LHCN-M2 (cell line): ENCODE measurements around the gene MYOZ2. TPM values are rescaled to one million over a fixed set of nuclear protein-coding genes. Genes with fewer than 3 reads are reported as not detected.

Experiments used
- DNase-seq: peaks from one replicate; pipeline ENCODE4 v3.0.0-alpha.2; 2012; ENCODE audit warnings: low read depth
- polyA plus RNA-seq: library from polyadenylated mRNA; unstranded; fragments of >200 nt; gene quantifications from one replicate; pipeline ENCODE4 v1.2.1, GENCODE V29; 2012; ENCODE audit warnings: missing spikeins
- total RNA-seq: library from RNA; depleted of rRNA; stranded (reverse); fragments of >200 nt; gene quantifications from 2 replicates; pipeline ENCODE4 v1.2.3, GENCODE V29; 2014; rRNA removed

The MYOZ2 gene
- total RNA-seq, result 0.13 and 0.69 TPM in 2 replicates
- polyA plus RNA-seq, result 1.3 TPM

DNA sequence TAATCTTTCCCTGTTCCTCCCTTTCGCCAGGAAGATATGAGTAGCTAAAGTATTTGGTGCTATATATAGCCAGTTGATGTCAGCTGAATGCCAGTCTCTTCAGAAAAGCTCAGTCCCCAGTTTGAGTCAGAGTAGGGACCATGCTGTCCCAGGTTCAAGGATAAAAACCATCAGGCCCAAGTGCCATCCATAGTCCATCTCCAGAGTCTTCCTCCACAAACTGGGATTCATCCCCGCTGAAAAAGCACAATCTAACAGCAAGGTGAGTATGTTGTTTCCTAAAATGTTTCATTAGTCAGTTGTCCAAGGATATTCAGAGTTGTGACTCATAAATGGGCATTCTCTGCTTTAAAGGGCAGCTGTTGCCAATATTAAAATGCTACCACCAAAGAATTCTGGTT lies at the start of gene MYOZ2:
MYOZ2 (plus strand) TSS at position 112 of the 401 bp plus-strand sequence. CDS start 694 bp downstream, outside the sequence.
- DNase-seq, result peak; percentile 84

DNA sequence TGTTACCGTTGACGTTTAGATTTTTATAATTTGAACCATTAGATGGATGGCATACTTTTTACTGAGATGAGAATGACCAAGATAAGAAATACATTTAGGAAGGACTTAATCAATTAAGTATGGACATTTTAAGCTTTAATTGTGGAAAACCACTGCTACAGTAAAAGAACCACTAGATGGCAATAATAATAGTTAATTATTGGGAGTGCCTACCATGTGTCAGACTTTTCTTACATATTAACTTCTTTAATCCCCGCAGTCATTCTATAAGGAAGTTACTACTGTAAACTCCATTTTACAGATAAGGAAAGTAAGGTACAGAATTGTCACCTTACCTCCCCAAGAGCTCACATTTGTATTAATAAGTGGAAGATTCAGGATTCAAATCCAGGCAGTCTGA lies 48.5 kb upstream of the MYOZ2 start:
- DNase-seq, result no peak

DNA sequence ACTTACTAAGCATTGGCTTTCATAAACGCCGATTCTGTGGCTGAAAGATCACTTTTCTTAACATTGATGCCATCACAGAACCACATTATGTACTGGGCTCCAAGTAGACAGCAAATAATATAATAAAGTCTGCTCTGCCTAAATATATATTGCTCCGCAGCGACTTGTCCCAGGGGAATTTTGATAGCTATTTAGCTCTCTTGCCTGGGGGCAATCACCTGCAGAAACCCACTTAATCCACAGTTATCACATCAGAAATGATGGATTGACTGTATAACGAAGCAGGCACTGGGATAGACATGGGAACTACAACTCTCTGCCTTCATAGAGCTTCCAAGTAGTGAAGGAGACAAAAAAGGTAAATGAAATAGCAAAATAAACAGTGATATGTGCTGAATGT lies 48.0 kb upstream of the MYOZ2 start:
- no peak for DNase-seq

DNA sequence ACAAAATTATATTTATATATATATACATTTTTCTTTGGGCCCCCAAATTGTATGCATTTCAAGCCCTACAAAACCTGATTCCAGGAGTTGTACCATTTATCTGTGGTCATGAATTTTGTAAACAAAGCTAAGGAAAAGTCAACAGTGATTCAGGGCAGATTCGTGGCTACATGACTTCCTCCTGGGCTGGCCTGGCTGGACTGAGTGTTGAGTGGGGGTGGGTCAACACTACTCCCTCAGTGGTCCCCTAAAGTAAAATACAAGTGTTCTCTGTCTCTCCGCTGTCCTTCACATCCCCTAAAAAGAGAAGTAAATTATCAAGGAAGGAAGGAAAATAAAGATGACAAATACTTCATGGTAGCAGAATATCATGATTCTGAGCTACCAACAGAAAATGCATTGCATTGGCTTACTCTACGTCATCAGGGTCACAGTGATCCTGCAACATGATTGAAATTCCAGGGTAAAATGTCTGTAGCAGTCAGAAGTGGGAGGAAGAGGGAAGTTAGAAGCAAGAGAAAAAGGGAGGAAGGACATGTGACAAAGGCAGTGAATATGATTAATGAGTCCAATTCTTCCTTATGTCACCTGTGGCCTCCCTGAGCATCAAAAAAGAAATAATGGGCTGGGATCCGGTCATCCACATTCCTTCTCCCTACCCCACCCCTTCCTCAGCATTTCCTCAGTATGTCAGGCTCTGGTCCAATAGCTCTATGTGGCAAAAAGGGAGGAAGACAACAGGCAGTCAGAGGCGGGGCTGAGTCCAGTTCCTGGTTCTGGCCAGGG lies 42.4 kb upstream of the MYOZ2 start:
- DNase-seq, result no peak

DNA sequence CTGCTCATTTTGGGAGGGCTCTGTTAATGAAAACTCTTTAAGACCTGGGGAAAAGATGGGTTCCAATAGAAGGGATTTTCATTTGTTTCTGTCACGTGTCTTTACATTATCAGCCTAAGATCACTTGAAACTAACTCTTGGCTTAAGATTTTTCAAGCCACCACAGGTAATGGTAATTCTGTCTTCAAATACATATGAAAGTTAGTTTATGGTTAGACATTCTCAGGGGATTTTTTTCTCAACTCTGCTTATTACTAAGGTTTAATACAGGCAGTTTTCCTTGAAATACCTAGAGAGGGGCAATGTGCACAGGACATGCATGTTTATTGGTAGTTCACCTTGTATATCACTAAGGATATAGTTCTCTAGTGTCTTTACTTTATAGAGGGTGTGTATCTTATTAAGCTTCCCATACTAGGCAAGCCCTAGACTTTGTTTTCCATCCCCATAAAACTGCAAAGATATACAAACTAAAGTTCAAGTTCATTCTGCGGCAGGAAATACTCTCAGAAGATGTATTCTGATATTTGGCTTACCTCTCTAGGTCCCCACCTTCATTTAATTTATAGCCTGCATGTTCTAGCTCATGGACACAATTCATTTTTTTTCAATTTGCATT lies 38.2 kb upstream of the MYOZ2 start:
- DNase-seq, result no peak

DNA sequence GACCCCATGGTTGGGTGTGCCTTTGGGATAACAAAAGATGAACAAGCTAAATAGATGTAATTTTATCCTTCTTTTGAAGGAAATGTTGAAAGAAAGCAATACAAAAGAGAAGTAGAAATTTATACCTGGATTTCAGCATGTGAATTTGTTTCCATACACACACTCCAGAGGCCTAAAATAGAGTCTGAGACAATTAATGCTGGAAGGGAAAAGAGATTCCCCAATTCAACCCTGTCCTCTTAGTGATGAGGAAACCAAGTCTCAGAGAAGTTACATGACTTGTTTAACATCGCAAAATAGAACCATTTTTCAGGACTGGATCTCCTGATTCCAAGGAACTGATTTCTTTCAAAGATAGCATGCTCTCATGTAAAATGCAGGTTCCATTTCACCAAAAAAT lies 37.3 kb upstream of the MYOZ2 start:
- no peak for DNase-seq

DNA sequence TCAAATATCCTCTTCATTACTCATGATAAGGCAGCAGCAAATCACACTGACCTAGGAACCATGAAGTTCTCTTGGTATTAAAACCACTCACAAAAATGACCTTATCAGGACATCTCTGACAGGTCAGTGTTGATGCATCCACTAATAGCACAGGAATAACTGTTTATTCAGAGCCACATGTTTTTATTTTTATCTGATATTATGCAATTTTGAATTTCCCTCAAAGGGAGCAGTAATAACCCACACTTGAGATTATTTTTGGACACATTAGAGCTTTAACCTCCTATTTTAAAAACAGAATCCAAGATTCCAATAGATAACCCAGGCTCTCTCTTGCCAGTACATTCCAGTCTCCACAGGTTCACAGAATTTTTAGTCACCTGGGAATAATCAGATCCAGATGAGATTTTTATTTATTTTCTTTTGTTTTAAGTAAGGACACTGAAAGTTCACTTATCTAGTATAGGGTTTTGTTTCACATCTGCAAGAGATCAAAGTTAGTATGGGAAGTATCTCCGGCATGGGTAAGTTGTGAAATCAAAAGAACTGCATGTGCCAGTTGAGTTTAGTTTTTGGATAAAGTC lies 36.3 kb upstream of the MYOZ2 start:
- DNase-seq, result peak; percentile 50

DNA sequence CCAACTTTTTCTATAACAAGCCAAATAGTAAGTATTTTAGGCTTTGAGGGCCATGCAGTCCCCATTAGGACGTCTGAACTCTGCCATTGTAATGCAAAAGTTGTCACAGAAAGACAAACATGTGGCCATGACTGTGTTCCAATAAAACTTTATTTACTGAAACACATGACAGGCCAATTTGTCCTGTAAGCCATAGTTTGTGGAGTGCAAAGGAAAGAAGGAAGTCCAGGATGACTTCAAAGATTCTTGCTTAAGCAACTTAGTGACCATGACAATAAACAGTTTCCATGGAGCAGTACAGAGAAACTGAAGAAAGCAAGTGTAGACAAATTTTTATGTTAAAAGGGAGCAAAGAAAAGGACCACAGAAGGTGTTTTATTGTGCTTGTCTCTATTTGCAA lies 35.0 kb upstream of the MYOZ2 start:
- DNase-seq, result no peak

DNA sequence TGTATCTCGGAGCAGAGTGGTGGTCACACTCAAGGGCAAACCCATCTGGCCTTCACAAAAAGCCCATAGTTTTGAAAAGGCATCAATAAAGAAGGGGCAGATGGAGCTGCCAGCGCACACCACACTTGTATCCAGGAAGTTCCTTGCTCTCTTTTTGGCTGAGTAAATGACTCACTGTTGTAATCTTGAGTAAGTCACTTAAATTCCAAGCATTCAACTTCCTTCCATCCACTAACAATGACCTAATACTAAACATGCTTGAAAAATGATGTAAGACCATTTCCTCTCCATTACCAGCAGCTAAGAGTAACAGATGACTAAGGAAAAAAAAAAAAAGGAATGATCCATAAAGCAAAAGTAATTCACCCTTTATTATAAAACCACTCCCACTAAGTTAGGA lies 32.4 kb upstream of the MYOZ2 start:
- DNase-seq, result peak; percentile 97

DNA sequence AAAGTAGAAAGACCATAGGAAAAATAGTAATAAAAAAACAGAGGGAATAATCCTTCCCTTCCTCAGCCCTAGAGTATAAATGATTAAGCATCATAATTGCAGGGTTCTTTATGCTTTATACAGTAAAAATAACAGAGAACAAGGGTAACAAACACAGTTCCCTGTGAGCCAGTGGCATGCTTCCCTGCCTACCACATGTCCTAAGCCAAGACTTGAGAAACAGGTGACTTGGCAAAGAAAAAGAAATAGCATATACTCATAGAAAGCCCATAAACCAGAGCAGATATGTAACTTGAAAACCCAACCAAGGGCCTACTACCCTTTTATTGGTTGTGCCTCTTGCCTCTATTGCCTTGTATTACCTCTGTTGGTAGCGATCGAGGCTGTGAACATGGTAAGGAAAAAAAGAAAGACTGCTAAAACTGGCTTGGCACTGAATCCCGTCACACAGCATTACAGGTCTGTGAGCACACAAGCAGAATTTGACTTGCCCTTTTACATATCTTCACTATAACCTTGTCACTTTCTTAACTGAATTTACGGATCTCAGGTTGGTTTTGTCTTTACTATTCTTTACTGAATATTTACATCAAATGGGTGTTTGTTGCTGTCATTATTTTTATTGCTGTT lies 30.9 kb upstream of the MYOZ2 start:
- no peak for DNase-seq

DNA sequence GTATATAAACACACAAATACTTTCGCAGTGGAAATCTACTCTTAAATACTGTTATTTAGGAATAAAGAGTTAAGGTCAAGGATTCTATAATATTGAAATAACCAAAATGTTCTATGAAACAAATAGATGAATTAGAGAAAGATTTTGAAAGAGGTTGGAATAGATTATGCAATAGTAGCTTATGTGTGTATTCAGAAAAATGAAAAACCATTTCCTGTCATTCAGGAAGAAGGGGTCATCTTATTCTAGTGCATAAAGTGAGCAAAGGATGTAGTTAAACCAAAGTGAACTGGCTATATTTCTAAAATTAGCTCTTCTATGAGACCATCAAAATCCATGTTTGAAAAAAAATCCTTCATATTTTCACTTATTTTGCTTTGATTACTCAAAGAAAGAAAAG lies 30.0 kb upstream of the MYOZ2 start:
- DNase-seq, result no peak

DNA sequence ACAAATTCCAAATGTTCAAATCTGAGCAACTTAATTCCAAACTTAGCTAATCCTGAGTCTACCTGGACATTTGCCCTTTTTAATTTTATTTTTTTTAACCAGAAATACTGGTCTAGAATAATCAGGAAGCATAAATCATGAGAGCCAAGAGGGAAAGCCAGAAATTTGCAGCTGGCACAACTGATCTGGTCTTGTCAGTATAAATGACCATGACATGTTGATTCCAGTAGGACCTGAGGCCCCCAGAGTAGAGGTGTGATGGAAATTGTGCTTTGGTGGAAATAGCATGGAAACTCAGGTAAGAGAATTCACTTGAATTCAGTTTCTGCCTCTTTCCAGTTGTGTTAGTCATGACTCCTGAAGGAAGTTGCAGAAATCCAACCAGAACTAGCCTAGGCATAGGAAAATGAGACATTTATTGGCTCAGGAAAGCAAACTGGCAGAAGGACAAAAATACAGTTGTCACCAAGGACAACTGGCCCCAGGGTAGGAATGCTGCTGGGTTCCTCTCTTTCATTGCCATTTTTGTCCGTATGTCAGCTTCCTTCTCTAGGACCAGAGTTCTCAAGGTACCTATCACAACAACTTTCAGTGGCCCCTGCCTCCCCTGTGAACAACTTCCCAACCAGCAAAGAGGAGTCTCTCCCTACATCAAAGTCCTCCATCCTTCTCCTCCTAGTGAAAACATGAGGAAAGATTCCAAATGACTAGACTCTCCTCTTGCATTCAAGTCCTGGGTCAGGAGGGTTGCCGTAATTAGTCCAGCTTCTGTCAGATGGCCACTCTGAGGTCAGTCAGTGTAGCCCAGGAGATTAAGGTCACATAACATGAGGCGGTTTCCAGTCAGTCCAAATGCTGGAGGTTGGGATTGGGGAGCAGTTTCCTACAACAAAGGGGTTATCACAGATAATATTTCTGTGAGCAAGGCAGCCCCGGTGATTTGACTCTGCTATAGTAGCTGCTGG lies 29.3 kb upstream of the MYOZ2 start:
- no peak for DNase-seq

DNA sequence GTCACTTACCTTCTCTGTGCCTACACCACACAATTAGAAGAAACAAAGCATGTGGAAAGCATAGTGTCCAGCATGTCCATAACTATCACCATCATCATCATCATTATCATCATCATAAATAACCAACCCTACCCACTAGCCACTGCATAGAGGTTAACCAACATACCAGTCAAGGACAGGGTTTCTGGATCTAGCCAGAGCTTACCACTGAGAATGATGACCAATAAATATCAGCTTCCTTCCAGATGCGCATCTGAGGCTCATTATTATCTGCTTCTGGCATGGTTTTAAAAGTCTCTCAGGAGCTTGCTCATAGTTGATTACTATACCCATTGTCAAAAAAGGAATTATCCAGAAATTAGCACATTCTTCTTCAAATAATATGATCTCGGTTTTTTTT lies 25.5 kb upstream of the MYOZ2 start:
- no peak for DNase-seq

DNA sequence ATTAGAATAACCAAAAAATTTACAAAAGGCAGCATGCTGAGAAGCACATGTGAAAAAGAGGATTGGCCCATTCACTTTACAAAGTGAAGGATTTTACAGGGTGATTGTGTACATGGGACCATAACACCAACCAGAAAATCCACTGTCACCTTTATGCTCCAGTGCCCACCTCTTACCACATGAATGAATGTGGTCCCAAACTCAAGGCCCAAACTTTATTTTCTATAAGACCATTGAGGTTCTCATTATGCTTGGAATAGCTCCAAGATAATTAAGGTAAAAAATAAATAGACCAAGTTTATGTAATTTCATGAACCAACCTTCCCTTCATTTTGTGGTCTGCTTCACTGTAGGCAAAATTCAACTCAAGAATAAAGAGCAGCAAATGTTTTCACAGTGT lies 24.3 kb upstream of the MYOZ2 start:
- DNase-seq, result no peak

DNA sequence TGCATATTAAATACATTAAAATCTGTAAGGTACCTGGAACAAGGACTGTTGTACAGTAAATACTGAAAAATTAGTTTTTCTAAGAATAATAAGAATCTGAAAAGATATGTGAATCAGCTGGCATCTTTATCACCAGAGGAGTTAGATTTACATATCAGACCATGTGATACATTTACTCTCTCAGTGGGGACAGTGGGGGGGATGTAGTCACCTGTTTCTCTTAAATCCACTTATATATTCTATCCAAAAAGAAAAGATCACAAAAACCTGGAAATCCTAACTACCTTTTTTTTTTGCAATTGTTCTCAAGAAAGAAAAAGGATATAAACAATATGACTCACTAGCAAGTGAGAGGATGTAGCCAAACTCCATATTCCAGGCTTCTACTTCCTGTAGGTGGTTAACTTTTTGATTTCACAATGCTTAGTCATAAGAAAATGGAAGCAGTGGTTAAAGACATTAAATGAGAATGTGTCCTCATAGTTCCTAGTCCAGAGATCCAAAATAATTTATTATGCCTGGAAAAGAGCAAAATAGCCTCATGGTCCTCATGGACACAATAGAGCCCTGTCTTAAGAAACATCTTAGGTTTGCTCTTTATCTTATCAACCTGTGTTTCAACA lies 22.5 kb upstream of the MYOZ2 start:
- DNase-seq, result peak; percentile 94

DNA sequence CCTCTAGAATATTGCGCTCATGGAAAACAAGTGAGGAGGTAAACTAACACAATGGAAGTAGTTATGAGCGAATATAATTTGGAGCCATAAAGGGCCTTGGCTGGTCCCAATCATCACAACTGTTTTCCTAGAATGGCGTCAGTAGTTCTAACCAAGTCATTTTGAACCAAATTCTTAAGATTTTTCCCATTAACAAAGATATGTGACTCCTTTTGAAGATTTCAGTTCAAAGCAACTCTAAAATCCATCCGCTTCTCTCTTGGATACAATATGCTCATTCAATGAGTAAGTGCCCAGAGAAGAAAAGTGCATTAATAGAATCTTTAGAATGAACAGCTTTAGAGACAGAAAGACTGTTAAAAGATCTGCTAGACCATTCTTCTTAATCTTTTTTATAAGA lies 19.6 kb upstream of the MYOZ2 start:
- DNase-seq, result no peak

DNA sequence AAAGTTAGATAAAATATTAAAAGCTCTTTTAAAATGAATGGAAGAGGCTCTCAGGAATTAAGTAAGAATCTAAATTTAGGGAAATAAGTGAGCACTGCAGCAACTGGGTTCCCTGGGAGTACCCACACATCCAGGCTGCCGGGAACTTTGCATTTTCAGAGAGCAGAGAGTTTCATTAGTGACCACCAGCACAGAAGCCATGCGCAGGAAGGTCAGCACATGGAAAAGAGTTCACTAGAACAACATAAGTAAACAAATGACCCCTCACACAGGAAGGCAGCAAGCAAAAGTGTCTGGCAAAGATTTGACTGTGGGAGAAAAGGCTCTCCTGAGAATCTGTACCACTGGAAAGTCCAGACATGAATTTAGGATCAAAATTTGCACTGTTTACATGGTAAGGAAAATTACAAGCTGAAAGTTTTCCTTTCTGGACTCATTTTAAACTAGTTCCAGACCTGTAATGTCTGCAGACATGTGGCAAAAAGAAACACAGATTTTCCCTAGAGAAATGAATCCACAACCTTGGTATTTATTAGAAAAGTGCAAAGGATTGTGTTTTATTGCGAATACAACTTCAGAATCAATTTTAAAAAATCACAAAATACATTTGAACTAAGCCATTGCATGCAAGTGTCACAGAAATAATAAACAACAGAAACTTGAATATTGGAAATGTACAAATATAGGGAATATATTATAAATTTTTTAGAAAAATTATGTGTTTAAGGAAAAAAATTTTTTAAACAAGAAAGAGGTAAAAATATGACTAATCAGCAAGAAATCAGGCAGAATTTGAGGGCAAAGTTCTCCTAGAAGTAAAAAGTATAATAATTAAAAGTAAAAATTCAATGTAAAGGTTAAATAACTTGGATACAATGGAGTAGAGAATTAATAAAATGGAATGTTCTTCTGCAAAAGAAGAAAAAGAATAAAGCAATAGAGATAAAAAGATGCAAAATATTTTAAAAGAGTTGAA lies 18.4 kb upstream of the MYOZ2 start:
- DNase-seq, result peak; percentile 49

DNA sequence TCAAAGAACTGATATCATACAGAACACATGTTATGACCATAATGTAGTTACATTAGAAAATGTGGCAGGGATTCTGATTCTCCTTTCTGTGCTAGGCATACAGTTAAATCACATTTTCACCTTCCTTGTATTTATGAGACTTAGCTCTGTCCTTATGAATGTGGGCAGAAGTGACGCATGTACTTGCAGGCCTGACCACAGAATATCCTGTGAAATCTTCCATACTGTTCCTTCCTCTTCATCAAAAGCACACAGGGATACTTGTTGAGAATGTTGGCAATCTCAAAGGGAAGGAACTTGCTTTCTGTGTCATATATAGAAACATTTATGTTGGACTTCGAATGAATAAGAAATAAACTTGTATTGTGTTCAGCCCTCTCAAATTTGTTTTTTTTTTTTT lies 17.2 kb upstream of the MYOZ2 start:
- peak; percentile 53 for DNase-seq

DNA sequence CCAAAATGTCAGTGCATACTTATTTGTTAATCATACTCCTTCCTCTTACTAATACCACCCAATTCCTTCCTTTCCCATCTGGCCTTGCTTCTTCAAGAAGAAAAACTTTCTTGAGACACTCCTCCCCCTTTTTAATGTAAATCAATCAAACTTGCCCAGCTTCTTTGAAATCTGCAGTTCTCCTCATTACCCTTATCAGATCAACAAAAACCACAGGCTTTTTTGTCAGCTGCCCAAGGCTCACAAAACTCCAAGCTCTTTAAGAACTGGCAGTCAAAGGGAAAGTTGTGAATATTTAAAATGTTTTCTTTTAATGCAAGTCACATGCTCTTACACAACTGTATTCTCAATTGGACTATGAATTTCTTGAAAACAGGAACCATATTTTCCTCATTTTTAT lies 11.3 kb upstream of the MYOZ2 start:
- DNase-seq, result no peak

DNA sequence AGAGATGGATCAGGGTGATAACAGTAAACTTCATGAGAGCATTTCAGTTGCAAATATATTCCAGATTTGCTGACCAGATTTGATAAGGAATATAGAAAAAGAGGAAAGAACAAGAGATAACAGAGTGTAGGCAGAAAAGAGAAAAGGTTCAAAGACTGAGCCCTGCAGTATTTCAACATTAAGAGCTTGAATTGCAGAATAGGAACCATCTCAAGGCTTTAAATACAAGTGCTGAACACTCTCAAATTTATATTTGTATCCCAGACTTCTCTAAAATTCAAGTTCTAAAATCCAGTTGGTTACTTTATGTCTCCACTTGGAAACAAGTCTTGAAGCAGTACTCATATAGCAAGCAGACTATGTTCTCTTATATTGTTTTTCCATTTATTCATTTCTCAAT lies 9.7 kb upstream of the MYOZ2 start:
- DNase-seq, result no peak
